B cell (primary cell): Measurements from ENCODE around the gene DEAF1. TPM values are rescaled to one million over a fixed set of nuclear protein-coding genes. Genes with fewer than 3 reads are reported as not detected.

Source experiments
- ATAC-seq: fragments of 200-7000 bp; cut with Tn5 transposase; one replicate; pipeline ENCODE4 v1.10.0; 2021; ENCODE audit warnings: low read depth, mild to moderate bottlenecking, moderate number of reproducible peaks, moderate library complexity
- CTCF ChIA-PET: fragments of 350-600 bp; sonication (Branson Sonifier 250); formaldehyde crosslinking; loops from one replicate; lab custom pipeline; 2021; ENCODE audit warnings: antibody characterized with exemption, inconsistent platforms; lab: Charles Lee
- POLR2A ChIA-PET: fragments of 350-600 bp; sonication (Branson Sonifier 250); formaldehyde crosslinking; loops from one replicate; lab custom pipeline; 2021; ENCODE audit warnings: antibody characterized with exemption; lab: Charles Lee
- DNase-seq: peaks from one replicate; pipeline ENCODE4 v3.0.0; 2013
- H2AFZ ChIP-seq: 2 replicates; pipeline ENCODE4 v1.6.1; 2012; ENCODE audit warnings: mild to moderate bottlenecking, low read depth, low read length; ENCODE audit not compliant: insufficient read depth, poor library complexity, severe bottlenecking
- H3K27ac ChIP-seq, 2 donors: 1 replicate in 1 of 2; 2 replicates in 1 of 2; pipeline ENCODE4 v1.5.1; 2012 to 2013; ENCODE audit warnings: low read length in 2 of 2, mild to moderate bottlenecking in 2 of 2, moderate library complexity in 1 of 2
- H3K27me3 ChIP-seq, 4 experiments: fragments of 200-600 bp in 1 of 4; sonication (generic) in 1 of 4; replicated peaks in 1 of 4; 1 replicate in 2 of 4; 2 replicates in 2 of 4; pipeline versions ENCODE4 v1.6.1 to v1.7.0; 2013 to 2016; ENCODE audit warnings: low read length in 3 of 4, mild to moderate bottlenecking in 2 of 4, mixed read lengths in 1 of 4, moderate library complexity in 1 of 4; ENCODE audit not compliant: insufficient read depth in 4 of 4, control insufficient read depth in 3 of 4; ENCODE audit errors: control extremely low read depth in 1 of 4
- H3K36me3 ChIP-seq, 2 experiments: replicated peaks in 1 of 2; 1 replicate in 1 of 2; 2 replicates in 1 of 2; pipeline versions ENCODE4 v1.6.1 to v1.7.1; 2013; ENCODE audit warnings: low read length in 1 of 2; ENCODE audit not compliant: insufficient read depth in 2 of 2, control insufficient read depth in 1 of 2; ENCODE audit errors: control extremely low read depth in 1 of 2, extremely low read depth in 1 of 2
- H3K4me1 ChIP-seq, 2 donors: fragments of 200-600 bp in 1 of 2; sonication (generic) in 1 of 2; 1 replicate in 1 of 2; 2 replicates in 1 of 2; pipeline versions ENCODE4 v1.5.1 to v1.6.1; 2013 to 2017; ENCODE audit warnings: low read length in 2 of 2; ENCODE audit not compliant: control insufficient read depth in 2 of 2, insufficient read depth in 2 of 2
- H3K4me2 ChIP-seq: replicated peaks from 2 replicates; pipeline ENCODE3; 2012; ENCODE audit warnings: mild to moderate bottlenecking, low read depth, low read length; ENCODE audit not compliant: poor library complexity, severe bottlenecking
- H3K4me3 ChIP-seq, 5 experiments: fragments of 200-600 bp in 1 of 5; sonication (generic) in 1 of 5; 1 replicate in 3 of 5; 2 replicates in 2 of 5; pipeline versions ENCODE4 v1.5.1 to v1.7.0; 2011 to 2016; ENCODE audit warnings: low read length in 4 of 5, mild to moderate bottlenecking in 4 of 5, low read depth in 2 of 5, control low read depth in 1 of 5, moderate library complexity in 1 of 5; ENCODE audit not compliant: insufficient read depth in 1 of 5; ENCODE audit errors: control extremely low read depth in 1 of 5, extremely low read depth in 1 of 5
- H3K79me2 ChIP-seq: fragments of 200-600 bp; sonication (generic); one replicate; pipeline ENCODE4 v1.6.0; 2016; ENCODE audit warnings: low read length; ENCODE audit not compliant: control insufficient read depth, insufficient read depth
- H3K9ac ChIP-seq: fragments of 200-600 bp; sonication (generic); 2 replicates; pipeline ENCODE4 v1.6.1; 2017; ENCODE audit warnings: mild to moderate bottlenecking, low read length, moderate library complexity
- H3K9me3 ChIP-seq, 3 donors: one replicate each; pipeline versions ENCODE4 v1.6.1 to v1.7.1; 2013; ENCODE audit warnings: low read length in 2 of 3; ENCODE audit not compliant: control insufficient read depth in 2 of 3, insufficient read depth in 1 of 3; ENCODE audit errors: control extremely low read depth in 1 of 3
- H4K20me1 ChIP-seq: 2 replicates; pipeline ENCODE4 v1.6.0; 2012; ENCODE audit warnings: mild to moderate bottlenecking, low read length; ENCODE audit not compliant: insufficient read depth, control insufficient read depth, poor library complexity, severe bottlenecking
- H3K27ac Mint-ChIP-seq: one replicate; pipeline ENCODE4 v1.8.0; 2021; ENCODE audit warnings: mixed read lengths
- H3K27me3 Mint-ChIP-seq: one replicate; pipeline ENCODE4 v1.8.0; 2021; ENCODE audit warnings: mixed read lengths
- H3K4me1 Mint-ChIP-seq: one replicate; pipeline ENCODE4 v1.8.0; 2021; ENCODE audit warnings: mixed read lengths
- H3K4me3 Mint-ChIP-seq: one replicate; pipeline ENCODE4 v1.8.0; 2021; ENCODE audit warnings: mixed read lengths
- H3K9me3 Mint-ChIP-seq: one replicate; pipeline ENCODE4 v1.8.0; 2022; ENCODE audit warnings: mixed read lengths; ENCODE audit not compliant: insufficient read depth
- CTCF ChIP-seq: fragments of 200-600 bp; IDR thresholded peaks from one replicate; pipeline ENCODE4 v1.8.0; 2022; ENCODE audit warnings: antibody characterized with exemption, mild to moderate bottlenecking
- EZH2 ChIP-seq: IDR thresholded peaks from 2 replicates; pipeline ENCODE4 v1.6.1; 2012; ENCODE audit warnings: borderline replicate concordance, low read depth, mild to moderate bottlenecking, moderate library complexity, low read length; ENCODE audit not compliant: insufficient read depth, poor library complexity, severe bottlenecking
- WGBS: methylation state at CpG from one replicate; pipeline ENCODE4 v1.1.5; 2013; ENCODE audit warnings: missing lambda C conversion rate; ENCODE audit not compliant: insufficient coverage; 5-methylcytosine and 5-hydroxymethylcytosine counted together
- intact Hi-C: fragments of 100-400 bp; cut with micrococcal nuclease; formaldehyde crosslinking; loops from one replicate; pipeline ENCODE4 v1.10.0; 2022
- polyA plus RNA-seq: library from polyadenylated mRNA; depleted of rRNA; stranded (reverse); fragments of >200 nt; gene quantifications from 2 replicates; pipeline ENCODE4 v1.2.3, GENCODE V29; 2012
- total RNA-seq, 2 donors: library from RNA; stranded (reverse); fragments of 120-200 nt in 1 of 2; gene quantifications; 1 replicate in 1 of 2; 2 replicates in 1 of 2; pipeline versions ENCODE4 v1.2.3 to v1.2.4, GENCODE V29; 2013 to 2022

The DEAF1 gene
- total and polyA plus RNA-seq, 2 donors (not counting 1 experiment from before 2014, with no cell fraction given) = 31.8 to 53.6 TPM

- Histone ChIP-seq H3K79me2 (peaks cover 6% of the 10 kb centered on the region), H3K4me3 (peak overlapping the region; percentile 14 to 83 (median 79)), H3K4me2 (peak overlapping the region; percentile 90), H4K20me1 (peaks cover 37% of the 10 kb centered on the region), H2AFZ (peak overlapping the region; percentile 80), H3K4me1 (peaks cover 18 to 35% of the 10 kb centered on the region in 2 donors), H3K36me3 (peaks cover 0 to 25% of the 10 kb centered on the region in 2 experiments), H3K27ac (peak overlapping the region; percentile 81 to 85), H3K27me3 (no peaks in the 10 kb centered on the region), H3K9ac (peak overlapping the region; percentile 80), H3K9me3 (no peaks in the 10 kb centered on the region)
- Mint-ChIP-seq H3K4me3 (peak overlapping the region; percentile 92), H3K27me3 (no peaks in the 10 kb centered on the region), H3K9me3 (no peaks in the 10 kb centered on the region), H3K27ac (peak overlapping the region; percentile 94), H3K4me1 (peaks cover 17% of the 10 kb centered on the region)
- 48% methylated on average over 30 of the region's 39 CpGs for WGBS
- no peak for ATAC-seq
- intact Hi-C loops = loop anchor here (1.0 to 10.0 kb wide), 7 partner anchors 40 to 188 kb away; partner anchors contain the start of genes DEAF1, LMNTD2, PHRF1 and PIDD1
- ChIA-PET CTCF (interaction anchor here (1.1 to 1.3 kb wide), 4 partner anchors 12 to 110 kb away, joined by 3 to 4 read pairs (median 3); no protein-coding TSS in a partner anchor), POLR2A (interaction anchor here (1.0 to 1.5 kb wide), 6 partner anchors 8 to 98 kb away, joined by 3 to 13 read pairs (median 3); partner anchors contain the start of genes DEAF1, HRAS, LRRC56 and PHRF1)
- TF ChIP-seq EZH2 (no peak), CTCF (no peak)
- no peak for DNase-seq
Observed at GRCh38 chr11:616320-617198, 78.5 kb downstream of the DEAF1 start.
